ENCODE results near the gene TBC1D22B.
A peak's percentile ranks its signal among the peaks of the same experiment; 100 is the strongest.

Gene TBC1D22B

DNA sequence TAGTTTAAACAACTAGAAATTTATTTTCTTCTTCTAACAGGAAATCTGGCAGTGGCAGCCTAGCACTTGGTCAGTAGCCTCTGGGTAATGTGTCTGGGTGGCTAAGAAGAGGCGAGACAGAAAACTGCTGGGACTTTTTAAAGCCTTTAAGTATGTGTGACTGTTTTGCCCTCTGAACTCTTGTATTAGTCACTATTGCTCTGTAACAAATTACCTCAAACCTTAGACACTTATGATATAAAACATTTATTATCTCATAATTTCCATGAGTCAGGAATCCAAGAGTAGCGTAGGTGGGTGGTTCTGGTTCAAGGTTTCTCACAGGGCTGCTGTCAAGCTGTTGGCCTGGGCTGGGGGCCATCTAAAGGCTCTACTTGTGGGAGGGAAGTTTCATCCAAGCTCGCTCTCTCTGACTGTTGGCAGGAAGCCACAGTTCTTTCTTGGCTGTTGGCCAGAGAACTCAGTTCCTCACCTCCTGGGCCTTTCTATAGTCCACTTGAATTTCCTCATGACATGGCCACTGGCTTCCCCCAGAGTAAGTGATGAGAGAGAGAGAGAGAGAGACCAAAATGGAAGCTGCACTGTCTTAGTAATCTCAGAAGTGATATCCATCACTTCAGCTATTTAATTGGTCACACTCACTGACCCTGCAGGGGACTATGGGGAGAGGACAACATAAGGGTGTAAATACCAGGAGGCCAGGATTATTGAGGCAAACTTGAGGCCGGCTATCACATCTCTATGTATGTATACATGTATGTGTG is 17.4 kb upstream of the TBC1D22B start:
- peak; percentile 97 to 98 for DNase-seq

DNA sequence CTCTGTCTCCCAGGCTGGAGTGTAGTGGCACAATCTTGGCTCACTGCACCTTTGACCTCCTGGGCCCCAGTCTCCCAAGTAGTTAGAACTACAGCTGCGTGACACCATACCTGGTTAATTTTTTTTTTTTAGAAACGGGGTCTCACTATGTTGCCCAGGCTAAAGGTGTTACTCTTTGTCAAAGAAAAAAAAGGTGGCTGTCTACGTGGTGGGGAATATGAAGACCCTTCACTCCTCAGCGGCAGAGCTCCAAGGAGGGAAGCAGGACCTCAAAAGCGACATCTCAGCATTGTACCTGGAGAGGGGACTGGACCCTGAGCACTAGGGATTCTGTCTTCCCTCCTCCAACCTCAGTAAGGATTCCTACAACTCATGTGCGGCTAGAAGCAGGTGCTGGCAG is 16.4 kb upstream of the TBC1D22B start:
- DNase-seq: no peak

DNA sequence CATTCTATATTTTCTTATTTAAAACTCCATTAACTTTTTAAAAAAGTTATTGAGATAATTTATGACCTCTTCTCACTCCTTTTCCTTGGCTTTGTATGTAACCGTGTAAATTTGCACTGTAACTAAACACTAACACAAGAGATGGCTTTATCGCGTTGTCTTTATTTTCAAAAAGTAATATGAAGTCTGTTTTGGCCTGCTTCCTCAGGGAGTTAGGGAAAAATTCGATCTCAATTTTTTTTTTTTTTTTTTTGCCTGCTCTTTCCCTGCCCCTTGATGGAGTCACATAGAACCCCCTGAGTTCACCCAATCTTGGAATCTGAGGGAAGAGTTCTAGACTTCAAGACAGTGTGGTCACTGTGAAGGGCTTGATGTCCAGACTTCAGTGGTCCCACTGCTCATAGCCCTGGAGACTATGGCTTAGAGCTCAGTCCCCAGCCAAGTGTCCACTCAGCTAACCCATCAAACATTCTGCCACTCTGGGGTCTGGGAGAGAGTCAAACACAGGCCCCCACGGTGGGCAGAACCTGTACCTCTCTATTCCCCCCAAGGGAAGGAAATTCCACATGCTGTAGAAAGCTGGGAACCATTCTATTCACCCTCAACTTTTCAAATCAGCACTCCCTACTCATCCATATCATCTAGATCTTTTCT is 15.7 kb upstream of the TBC1D22B start:
- DNase-seq: no peak

DNA sequence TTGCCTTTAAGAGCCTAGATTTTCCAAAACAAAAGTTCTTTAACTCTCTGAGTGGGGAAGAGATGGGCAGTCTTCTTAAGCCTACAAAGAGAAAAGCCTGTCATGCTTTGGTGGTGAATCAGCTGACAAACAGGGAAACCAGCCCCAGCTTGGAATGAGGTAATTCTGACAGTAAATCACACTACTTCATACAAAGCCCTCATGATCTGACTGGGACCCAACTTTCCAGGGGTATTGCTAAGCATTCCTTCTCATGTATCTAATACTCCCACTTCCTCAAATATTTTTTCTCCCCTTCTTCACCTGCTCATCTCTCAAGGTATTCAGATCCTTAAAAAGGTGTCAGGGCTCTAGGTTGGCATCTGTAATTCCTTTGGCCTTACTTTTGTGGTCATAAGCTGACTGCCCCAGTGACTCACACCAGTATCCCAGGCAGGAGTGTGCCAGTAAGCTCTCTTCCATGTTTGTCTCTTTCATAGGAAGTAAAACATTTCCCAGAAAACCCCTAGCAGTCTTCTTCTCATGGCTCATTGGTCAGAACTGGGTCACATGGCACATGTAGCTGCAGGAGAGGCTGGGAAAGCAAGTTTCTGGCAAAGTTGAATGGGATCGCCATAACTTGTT is 15.0 kb upstream of the TBC1D22B start:
- peak; percentile 84 to 93 for DNase-seq

DNA sequence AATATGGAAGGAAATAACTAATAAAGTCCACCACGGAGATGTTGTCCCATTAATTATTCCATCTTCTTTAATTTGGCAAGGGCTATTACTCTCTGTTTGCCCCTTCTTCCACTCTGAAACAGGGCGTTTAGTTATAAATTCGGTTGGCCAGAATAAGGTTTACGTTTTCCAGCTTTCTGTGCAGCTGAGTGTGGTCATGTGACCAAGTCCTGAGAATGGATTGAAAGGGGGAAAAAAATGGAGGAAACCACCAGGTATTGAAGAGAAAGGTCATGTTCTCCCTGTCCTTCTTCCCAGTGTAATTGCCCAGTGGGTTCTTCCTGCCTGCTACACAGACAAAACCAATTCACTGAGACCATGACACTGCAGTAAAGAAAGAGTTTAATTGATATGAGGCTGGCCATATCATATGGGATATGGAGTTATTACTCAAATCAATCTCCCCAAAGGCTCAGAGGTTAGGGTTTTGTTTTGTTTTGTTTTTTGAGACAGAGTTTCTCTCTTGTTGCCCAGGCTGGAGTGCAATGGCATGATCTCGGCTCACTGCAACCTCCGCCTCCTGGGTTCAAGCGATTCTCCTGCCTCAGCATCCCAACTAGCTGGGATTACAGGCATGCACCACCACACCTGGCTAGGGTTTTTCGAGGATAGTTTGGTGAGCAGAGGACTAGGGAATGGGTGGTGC is 14.3 kb upstream of the TBC1D22B start:
- no peak for DNase-seq

DNA sequence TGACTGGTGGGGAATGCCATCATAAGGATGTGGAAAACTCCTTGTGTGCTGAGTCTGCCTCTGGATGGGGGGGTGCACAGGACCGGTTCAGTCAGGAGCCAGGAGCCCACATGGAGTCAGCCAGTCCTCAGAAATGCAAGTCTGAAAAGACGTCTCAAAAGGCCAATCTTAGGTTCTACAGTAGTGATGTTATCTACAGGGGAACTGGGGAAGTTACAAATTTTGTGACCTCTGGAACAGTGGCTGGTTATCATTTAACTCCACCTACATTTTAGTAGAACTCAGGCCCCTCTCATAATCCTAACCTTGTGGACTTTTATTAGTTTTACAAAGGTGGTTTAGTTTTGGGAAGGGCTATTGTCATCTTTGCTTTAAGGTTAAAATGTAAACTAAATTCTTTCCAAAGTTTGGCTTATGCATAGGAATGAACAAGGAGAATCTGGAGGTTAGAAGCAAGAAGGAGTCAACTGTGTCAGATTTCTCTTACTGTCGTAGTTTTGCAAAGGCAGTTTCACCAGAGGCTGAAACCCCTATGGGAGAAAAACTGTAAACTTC is 13.7 kb upstream of the TBC1D22B start:
- no peak for DNase-seq

DNA sequence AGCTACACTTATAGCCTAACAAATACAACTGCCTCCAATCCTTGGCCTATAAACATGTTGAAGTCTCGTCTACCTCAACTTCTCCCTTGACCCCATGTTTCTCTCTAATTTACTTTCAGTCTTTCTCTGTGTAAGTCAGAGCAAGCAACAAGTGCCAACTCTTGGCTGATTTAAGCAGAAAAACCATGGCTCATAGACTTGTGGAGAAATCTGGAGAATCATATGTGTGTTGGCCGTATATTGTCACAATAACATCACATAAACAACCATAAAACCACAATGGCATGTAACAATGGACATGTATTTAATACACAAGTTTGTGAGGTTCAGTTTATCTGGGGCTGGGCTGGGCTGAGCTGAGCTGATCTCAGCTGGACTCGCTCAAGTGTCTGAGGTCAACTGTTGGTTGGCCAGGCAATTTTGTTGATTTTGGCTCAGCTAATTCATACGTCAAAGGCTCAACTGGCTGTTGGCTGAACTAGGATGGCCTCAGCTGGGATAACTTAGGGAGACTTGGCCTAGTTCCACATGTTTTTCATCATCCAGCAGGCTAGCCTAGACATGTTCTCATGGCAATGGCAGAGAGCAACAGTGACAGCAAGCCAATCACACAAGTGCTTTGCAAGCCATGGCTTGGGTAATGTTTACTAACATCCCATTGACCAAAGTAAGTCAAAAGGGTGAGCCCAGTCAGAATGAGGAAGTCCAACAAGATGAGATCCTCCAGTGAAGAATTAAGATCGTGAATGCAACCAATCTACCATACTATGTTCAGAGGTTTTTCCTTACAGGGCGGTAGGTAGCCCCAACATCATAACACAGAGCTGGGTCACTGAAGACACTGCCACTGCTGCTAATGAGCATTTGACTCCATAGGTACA is 12.9 kb upstream of the TBC1D22B start:
- DNase-seq: peak; percentile 83 to 86

DNA sequence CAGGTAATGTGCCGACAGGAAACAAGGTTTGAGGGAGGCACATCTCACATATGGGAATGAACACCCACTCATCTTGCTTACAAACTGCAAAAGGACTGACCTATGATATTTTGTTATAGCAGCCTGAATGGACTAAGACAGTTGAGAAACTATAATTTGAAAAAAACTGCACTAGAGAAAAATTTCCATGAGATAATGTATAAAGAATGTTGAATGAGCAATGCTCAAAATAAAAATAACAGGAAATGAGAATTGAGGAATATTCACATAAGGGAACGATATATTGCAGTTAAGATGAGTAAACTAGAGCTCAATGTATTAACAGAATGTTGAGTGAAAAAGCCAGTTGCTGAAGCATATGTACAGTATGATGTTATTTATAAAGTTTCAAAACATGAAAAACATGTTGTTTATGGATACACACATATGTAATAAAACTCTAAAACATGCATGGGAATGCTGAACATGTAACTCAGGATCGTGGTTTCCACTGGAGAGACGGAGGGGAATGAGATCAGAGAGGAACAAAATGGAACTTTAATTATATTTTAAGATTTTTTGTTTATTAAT is 6.3 kb upstream of the TBC1D22B start:
- DNase-seq: no peak

DNA sequence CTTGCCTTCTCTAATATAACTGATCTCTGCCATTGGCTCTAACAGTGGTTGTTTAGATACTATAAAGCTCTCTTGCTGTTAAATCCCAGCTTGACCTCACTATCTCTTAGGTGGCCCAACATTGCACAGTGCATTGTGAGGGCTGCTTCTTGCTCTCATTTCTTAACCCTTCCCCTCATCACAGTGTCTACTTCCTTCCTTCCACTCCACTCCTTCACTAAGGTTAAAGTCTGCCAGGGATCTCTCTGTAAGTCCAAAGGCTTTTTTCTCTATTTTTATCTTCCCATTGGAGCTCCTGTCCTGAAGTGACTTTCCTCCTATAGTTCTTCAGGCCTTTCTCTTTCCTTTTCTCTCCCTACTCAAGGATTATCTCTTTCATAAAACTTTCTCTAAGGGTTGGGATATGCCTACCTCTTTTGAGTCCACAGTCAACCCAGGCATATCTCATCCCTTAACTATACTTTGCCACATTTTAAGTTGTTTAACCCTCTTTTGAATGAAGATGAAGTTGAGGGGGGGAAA is 4.0 kb upstream of the TBC1D22B start:
- DNase-seq: no peak

DNA sequence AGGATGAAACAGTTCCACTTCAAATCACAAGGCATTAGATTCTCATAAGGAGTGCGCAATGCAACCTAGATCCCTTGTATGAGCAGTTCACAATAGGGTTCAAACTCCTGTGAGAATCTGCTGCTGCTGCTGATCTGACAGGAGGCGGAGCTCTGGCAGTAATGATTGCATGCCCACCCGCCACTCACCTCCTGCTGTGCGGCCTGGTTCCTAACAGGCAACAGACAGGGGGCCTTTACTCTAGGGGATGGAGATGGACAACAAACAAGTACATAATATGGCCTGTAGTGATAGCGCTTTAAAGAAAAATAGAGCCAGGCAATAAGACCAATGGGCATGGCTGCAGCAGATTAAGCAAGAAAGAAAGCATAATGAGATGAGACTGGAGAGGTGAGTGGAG is 2.7 kb upstream of the TBC1D22B start:
- DNase-seq: no peak

DNA sequence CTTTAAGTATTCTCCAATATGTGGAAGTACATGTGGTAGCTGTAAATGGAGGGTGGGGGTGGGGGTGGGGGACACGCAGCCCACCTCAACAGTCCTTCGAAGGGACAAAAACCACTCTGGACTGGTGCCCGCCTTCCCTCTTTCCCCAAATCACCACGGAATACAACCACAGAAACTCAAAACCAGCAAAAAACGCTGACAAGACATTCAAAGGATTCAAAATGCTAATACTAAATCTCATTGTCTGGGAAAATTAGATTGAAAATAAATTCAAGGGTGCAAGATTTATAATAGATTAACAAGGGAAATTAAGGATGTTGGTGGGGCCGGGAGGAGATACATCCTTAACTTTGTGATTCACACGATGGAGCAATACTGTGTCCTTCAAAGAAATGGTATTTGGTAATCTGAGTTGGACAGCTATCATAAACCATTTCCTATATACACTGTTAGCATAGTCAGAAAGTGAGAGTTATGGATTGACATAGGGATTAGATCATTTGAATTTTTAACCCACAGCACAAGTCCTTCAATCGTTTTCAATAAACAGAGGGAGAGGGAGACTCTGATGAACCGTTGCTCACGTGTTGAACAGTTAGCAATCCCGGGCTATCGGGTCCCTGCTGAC is 766 bp upstream of the TBC1D22B start:
- peak; percentile 60 to 65 for DNase-seq

DNA sequence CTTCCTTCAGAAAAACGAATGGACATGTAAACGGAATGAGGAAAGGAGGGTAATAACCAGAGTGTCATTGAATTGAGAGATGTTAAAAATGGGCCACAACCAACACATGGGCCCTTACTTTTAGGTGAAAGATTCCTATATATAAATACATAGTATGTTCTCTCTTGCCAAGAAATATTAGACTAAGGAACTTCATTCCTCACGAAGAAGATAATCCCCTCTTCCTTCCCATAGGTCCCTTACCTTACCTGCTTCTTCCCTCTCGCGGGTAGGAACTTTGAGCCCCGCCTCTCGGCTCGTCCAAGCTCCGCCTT is 295 bp upstream of the TBC1D22B start:
- no peak for DNase-seq

DNA sequence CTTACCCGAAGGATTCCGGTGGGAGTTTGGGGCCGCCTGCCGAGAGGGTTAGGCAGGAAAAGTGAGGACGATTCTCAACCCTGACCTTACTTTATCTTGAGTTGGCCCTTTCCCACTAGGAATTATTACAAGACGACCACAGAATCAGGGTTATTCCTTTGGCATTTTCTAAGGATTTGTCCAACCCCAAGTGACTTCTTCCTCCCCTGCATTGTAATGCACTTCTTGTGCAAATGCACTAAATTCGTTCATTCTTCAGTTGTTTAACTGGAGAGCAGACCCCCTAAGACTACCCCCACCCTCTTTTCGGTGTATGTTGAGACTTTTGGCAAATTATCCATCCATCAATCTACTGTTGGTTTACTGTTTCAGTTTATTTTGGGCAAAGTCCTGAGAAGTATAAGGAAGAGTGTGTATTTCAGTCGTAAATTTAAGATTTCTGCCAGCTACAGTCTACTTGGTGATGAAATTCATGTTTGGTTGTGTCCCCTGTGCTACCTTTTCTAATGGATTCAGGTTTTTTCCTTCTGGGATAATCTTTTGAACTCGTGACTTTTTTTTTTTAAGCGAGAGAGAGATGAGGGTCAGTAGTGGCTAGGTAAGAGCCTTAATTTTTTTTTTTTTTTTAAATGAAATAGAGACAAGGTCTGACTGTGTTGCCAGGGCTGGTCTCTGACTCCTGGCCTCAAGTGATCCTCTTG is 983 bp downstream of the TBC1D22B start:
- DNase-seq: no peak

DNA sequence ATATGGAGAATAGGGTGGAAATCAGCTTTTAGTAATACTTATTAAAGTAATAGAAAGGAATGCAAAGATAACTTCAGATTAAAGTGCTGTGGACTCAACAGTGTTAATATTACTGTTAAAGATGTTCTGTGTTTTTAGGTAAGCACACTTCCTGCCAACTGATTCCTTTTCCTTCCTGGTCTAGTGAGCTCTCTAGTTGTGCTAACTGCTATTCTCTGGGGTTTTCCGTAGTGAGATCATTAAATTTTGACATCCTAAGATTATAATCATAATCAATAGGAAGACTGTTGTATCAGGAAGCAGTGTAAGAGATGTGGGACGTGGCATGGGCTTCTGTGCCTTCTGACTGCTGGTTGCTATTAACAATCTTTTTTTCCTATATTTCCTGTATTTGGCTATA is 1.6 kb downstream of the TBC1D22B start:
- DNase-seq: no peak

DNA sequence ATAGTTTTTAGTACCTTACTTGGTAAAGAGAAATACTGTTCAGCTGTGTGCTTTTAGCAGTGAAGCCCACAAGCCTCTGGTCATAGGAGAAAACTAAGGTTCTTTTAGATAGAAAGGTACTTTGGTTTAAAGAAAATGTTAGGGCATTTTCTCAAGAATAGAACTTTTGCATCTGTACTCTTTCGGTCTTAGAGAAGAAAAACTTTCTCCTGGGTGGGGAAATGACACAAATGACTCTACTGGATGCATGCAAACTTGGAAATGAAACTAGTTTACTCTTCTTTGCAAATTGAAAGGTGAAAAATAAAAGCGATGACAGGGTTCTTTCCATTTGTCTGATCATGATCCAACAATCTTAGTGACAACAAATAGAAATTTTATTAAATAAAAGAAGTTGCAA is 2.5 kb downstream of the TBC1D22B start:
- no peak for DNase-seq

DNA sequence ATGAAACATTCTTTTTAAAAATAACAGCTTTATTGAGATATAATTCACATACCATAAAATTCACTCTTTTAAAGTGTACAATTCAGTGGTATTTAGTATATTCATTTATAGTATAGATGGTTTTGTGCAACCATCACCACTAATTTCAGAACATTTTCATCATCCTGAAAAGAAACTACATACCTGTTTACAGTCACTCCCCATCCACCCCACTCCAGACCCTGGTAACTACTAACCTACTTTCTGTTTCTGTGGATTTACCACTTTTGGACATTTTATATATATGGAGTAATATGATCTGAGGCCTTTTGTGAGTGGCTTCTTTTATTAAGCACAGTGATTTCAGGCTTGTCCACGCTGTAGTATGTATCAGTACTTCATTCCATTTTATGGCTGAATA is 2.9 kb downstream of the TBC1D22B start:
- DNase-seq: no peak

DNA sequence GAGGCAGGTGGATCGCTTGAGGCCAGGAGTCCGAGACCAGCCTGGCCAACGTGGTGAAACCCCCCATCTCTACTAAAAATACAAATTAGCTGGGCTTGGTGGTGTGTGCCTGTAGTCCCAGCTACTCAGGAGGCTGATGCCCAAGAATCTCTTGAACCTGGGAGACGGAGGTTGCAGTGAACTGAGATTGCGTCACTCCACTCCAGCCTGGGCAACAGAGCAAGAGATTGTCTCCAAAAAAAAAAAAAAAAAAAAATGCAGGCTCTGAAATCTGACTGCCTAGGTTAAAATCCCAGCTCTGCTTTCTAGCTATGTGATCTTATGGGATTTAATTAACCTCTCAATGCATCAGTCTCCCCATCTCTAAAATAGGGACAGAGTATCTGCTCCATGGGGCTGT is 3.6 kb downstream of the TBC1D22B start:
- DNase-seq: no peak

DNA sequence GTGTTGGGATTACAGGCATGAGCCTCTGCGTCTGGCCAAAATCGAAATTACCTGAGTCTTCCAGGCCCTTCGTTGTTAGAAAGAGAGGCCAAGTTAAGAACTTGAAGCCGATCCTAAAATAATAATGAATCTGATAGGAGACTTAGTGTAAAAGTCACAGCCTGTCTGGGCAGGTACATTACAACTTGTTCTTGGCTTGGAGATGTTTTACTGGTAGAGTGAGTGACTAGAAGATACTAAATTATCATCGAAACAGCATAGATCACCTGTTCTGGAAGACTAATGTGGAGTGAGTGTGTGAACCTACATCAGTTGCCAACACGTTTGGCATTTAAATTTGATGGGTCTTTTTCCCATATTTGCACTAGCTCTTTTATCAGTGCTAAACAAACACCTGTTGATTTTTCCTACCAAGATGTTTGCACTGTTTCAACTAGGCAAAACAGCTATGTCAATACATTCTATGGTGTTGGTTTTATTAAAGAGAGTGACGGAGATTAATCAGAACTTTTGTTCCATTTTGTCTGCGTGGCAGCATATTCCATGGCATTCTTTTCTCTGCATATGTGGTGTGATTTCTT is 5.0 kb downstream of the TBC1D22B start:
- DNase-seq: no peak

DNA sequence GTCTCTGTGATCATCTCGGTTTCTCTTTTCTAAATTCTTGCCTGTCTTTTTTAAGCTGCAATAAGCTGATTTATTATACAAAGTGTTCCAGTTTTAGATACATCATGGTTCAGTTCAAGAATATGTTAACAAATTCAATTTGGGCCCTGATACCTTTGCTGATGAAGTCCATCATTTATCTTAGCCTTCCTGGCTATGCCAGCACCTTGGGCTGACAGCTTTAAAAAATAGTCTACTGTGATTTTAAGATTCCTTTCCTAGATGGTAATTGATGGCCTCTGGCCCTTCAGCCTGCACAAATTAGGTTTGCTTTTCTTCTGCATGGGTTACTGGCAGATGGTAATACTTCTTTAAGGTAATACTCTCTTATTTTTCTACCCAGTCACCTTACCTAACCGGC is 7.4 kb downstream of the TBC1D22B start:
- no peak for DNase-seq

DNA sequence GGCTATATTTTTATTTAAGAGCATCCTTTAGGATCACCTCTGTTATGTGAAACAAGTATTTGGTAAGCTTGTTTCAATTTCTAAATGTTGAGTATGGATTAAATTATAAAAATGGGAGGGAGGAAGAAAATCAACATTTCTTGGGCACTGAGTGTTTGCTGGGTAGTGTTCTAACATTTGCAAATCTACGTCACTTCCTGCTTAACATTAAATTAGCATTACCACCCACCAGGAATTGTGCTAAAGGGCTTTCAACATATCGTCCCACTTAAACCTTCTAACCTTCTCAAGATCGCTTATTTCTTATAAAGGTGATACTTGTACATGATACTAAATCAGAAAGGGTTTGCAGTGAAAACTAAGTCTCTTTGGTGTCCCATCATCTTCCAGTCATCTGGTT is 8.3 kb downstream of the TBC1D22B start:
- no peak for DNase-seq

All from inflammatory macrophage (primary cell).